NT2/D1 (cell line): Measurements from ENCODE around the gene OR8G1.

ENCODE experiments used
- DNase-seq: peaks from one replicate; pipeline ENCODE4 v3.0.0-alpha.2; 2011; ENCODE audit warnings: low read depth, low spot score
- H3K27me3 ChIP-seq: 2 replicates; pipeline ENCODE4 v1.6.0; 2011; ENCODE audit warnings: mild to moderate bottlenecking; ENCODE audit not compliant: insufficient read length, insufficient read depth
- H3K36me3 ChIP-seq: 2 replicates; pipeline ENCODE4 v1.6.1; 2011; ENCODE audit warnings: mild to moderate bottlenecking, low read length, mixed read lengths; ENCODE audit not compliant: insufficient read depth, insufficient read length
- H3K4me1 ChIP-seq: 2 replicates; pipeline ENCODE4 v1.5.1; 2011; ENCODE audit not compliant: insufficient read depth, insufficient read length
- H3K4me3 ChIP-seq: 2 replicates; pipeline ENCODE4 v1.5.1; 2011; ENCODE audit warnings: low read depth; ENCODE audit not compliant: insufficient read length
- H3K9ac ChIP-seq: 2 replicates; pipeline ENCODE4 v1.6.0; 2011; ENCODE audit warnings: low read depth; ENCODE audit not compliant: insufficient read length
- H3K9me3 ChIP-seq: 2 replicates; pipeline ENCODE4 v1.5.1; 2011; ENCODE audit warnings: mild to moderate bottlenecking, low read length; ENCODE audit not compliant: insufficient read depth
- SUZ12 ChIP-seq: IDR thresholded peaks from 2 replicates; pipeline ENCODE4 v1.6.1; 2011; ENCODE audit not compliant: insufficient read length, insufficient read depth; ENCODE audit errors: extremely low read depth
- YY1 ChIP-seq: IDR thresholded peaks from 2 replicates; pipeline ENCODE4 v1.6.1; 2011; ENCODE audit not compliant: insufficient read length, insufficient read depth
- ZNF274 ChIP-seq: IDR thresholded peaks from 2 replicates; pipeline ENCODE4 v1.6.1; 2011; ENCODE audit warnings: mild to moderate bottlenecking, low read depth, low read length

OR8G1 gene

DNA sequence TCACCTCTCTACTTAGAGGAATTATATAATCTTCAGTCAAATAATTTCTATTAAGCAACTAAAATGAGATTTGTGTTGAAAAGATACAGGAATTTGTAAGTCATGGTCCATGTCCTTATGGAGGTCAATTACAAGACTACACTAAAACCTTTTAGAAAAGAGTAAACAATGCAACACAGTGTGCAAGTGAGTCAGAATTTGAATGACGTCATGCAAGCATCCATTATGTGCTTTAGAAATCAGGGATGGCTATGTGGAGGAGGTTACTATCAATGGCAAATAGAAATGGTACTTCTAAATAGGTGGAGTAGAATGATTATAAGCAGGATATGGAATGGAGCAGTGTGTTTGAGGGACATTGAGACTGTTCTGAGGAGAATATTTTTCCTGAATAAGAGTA, 41.2 kb upstream of the OR8G1 start:
- Histone ChIP-seq H3K9ac (no peak overlapping the region), H3K36me3 (no peaks in the 10 kb centered on the region), H3K4me1 (peaks cover 2% of the 10 kb centered on the region), H3K27me3 (no peaks in the 10 kb centered on the region), H3K4me3 (no peak overlapping the region), H3K9me3 (no peaks in the 10 kb centered on the region)
- no peak for DNase-seq
- TF ChIP-seq ZNF274, result no peak
- no peak for TF ChIP-seq YY1
- no peak for TF ChIP-seq SUZ12

DNA sequence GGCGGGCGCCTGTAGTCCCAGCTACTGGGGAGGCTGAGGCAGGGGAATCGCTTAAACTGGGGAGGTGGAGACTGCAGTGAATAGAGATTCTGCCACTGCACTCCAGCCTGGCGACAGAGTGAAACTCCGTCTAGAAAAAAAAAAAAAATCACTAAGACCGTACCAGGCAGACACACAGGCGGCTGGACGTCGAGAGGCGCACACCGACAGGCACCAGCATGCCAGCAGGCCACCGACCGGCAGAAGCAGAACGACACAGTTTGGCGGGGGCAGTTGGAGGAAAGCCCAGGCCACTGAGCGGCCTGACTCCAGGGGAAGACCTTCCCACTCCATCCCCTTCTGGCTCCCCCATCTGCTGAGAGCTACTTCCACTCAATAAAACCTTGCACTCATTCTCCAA, 40.2 kb upstream of the OR8G1 start:
- Histone ChIP-seq H3K4me3 (no peak overlapping the region), H3K36me3 (no peaks in the 10 kb centered on the region), H3K4me1 (no peaks in the 10 kb centered on the region), H3K27me3 (no peaks in the 10 kb centered on the region), H3K9ac (no peak overlapping the region), H3K9me3 (no peaks in the 10 kb centered on the region)
- no peak for DNase-seq
- TF ChIP-seq ZNF274 (no peak), YY1 (no peak), SUZ12 (no peak)

DNA sequence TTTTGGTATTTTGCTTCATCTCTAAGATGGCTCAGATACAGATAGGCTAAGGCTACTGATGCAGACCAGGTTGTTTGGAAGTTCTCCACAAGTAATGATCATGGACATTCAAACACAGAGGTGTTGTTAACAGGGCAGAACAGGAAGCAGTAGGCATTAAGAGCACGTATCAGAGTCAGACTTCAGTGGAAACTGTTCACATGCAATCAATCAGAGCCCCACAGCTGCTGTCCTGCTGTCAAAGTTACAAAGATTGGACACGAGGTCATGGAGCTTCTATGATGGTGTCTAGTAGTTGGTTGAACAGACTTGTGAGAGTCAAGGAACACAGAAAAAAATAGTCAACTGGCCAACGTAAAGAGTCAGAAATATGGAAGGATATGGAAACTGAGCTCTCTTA, 37.9 kb upstream of the OR8G1 start:
- DNase-seq, result no peak
- Histone ChIP-seq H3K4me3 (no peak overlapping the region), H3K27me3 (no peaks in the 10 kb centered on the region), H3K9ac (no peak overlapping the region), H3K9me3 (no peaks in the 10 kb centered on the region), H3K4me1 (no peaks in the 10 kb centered on the region), H3K36me3 (no peaks in the 10 kb centered on the region)
- no peak for TF ChIP-seq ZNF274
- no peak for TF ChIP-seq YY1
- TF ChIP-seq SUZ12, result no peak

DNA sequence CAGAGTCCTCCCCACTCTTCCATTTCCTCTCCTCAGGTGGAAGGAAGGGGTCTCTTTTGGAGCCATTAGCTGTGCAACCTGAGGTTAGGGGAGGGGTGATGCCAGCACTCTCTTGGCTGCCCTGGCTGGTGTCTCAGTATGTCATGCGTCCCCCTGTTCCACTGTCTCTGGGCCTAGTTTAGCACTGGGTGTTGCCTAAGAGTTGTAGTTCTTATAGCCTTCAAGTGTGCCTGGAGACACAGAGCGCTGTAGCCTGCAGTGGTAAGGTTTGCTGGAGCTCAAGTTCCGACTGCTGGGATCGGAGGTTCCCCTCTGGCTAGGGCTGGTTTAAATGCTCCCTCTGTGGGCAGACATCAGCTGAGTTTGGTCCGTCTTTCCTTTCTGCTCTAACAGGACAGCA, 36.9 kb upstream of the OR8G1 start:
- H3K4me1 ChIP-seq, result no peaks in the 10 kb centered on the region
- H3K9me3 ChIP-seq, result no peaks in the 10 kb centered on the region
- no peak for DNase-seq
- no peaks in the 10 kb centered on the region for H3K27me3 ChIP-seq
- no peak overlapping the region for H3K4me3 ChIP-seq
- TF ChIP-seq YY1, result no peak
- TF ChIP-seq SUZ12, result no peak
- no peak for TF ChIP-seq ZNF274
- no peak overlapping the region for H3K9ac ChIP-seq
- H3K36me3 ChIP-seq, result no peaks in the 10 kb centered on the region

DNA sequence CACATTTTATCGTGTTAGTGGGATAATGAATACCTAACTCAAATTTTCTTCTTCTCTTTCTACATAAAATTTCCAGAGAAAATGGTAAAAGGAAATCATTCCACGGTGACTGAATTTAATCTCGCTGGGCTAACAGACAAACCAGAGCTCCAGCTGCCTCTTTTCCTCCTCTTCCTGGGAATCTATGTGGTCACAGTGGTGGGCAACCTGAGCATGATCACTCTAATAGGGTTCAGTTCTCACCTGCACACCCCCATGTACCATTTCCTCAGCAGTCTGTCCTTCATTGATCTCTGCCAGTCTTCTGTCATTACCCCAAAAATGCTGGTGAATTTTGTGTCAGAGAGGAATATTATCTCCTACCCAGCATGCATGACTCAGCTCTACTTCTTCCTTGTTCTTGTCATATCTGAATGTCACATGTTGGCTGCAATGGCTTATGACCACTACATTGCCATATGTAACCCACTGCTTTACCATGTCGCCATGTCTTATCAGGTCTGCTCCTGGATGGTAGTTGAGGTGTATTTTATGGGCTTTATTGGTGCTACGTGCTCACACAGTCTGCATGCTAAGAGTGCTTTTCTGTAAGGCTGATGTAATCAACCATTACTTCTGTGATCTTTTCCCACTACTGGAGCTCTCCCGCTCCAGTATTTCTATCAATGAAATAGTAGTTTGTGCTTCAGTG, 33.6 kb upstream of the OR8G1 start:
- TF ChIP-seq ZNF274 (no peak), YY1 (no peak), SUZ12 (no peak)
- Histone ChIP-seq H3K9me3 (no peaks in the 10 kb centered on the region), H3K36me3 (no peaks in the 10 kb centered on the region), H3K4me1 (no peaks in the 10 kb centered on the region), H3K27me3 (no peaks in the 10 kb centered on the region), H3K4me3 (no peak overlapping the region), H3K9ac (no peak overlapping the region)
- no peak for DNase-seq

DNA sequence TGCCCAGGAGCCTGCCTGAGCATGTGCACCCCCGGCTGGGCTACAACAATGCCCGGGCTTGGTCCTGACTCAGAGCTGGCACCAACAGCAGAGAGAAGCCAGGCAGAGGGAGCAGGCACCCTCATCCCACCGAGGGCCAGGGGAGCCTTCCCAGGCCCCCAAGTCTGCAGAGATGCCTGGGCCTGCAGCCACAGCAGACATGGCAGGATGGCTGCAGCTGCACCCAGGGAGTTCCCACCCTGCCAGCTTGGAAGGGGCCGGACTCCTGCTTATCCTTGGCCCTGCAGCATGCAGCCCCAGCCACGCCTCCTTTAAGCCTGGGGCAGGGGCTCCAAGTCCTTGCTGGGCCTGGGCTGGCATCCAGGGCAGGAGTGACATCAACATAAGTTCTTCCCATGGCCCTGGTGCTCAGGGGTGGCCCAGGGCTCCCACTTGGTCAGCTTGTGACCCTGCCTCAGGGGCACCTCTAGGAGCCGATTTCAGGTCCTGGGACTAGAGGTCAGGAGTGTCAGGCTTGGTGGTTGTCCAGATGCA, 31.0 kb upstream of the OR8G1 start:
- Histone ChIP-seq H3K36me3 (no peaks in the 10 kb centered on the region), H3K27me3 (no peaks in the 10 kb centered on the region), H3K4me1 (no peaks in the 10 kb centered on the region), H3K9ac (no peak overlapping the region), H3K9me3 (no peaks in the 10 kb centered on the region), H3K4me3 (no peak overlapping the region)
- DNase-seq, result no peak
- TF ChIP-seq YY1 (no peak), SUZ12 (no peak), ZNF274 (no peak)

DNA sequence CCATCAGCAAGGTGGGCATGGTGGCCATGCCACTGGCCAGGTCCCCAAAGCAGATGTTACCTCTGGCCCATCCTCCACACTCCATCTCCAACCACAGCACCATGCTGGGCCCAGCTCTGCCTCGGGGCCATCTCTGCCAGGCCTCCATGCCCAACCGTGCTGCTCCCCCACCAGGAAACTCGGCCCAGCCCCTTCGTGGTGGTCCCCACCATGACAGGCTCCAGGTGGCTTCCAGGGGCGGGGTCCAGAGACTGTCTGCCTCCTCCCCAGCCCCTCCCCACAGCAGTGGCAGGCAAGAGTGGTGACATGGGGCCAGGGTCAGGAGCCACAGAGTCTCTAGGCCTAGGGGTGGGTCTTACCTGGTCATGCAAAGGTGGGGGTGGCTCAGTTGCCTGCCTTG, 30.5 kb upstream of the OR8G1 start:
- DNase-seq, result no peak
- H3K9ac ChIP-seq, result no peak overlapping the region
- TF ChIP-seq SUZ12 (no peak), ZNF274 (no peak), YY1 (no peak)
- no peak overlapping the region for H3K4me3 ChIP-seq
- H3K4me1 ChIP-seq, result no peaks in the 10 kb centered on the region
- H3K36me3 ChIP-seq, result no peaks in the 10 kb centered on the region
- no peaks in the 10 kb centered on the region for H3K9me3 ChIP-seq
- no peaks in the 10 kb centered on the region for H3K27me3 ChIP-seq
